HG02981 (cell line): ENCODE measurements around the gene SNRNP35.
"Not testable (repeated sequence)": the region's sequence is repeated elsewhere in the genome, so short reads cannot be mapped to it uniquely, and the experiment has no call there.

ENCODE experiments used
- ATAC-seq: cut with Tn5 transposase; IDR thresholded peaks from one replicate; pipeline ENCODE4 v1.9.1; 2021; ENCODE audit warnings: mild to moderate bottlenecking, moderate library complexity; ENCODE audit not compliant: unreplicated experiment

Gene SNRNP35, protein sequence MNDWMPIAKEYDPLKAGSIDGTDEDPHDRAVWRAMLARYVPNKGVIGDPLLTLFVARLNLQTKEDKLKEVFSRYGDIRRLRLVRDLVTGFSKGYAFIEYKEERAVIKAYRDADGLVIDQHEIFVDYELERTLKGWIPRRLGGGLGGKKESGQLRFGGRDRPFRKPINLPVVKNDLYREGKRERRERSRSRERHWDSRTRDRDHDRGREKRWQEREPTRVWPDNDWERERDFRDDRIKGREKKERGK

DNA sequence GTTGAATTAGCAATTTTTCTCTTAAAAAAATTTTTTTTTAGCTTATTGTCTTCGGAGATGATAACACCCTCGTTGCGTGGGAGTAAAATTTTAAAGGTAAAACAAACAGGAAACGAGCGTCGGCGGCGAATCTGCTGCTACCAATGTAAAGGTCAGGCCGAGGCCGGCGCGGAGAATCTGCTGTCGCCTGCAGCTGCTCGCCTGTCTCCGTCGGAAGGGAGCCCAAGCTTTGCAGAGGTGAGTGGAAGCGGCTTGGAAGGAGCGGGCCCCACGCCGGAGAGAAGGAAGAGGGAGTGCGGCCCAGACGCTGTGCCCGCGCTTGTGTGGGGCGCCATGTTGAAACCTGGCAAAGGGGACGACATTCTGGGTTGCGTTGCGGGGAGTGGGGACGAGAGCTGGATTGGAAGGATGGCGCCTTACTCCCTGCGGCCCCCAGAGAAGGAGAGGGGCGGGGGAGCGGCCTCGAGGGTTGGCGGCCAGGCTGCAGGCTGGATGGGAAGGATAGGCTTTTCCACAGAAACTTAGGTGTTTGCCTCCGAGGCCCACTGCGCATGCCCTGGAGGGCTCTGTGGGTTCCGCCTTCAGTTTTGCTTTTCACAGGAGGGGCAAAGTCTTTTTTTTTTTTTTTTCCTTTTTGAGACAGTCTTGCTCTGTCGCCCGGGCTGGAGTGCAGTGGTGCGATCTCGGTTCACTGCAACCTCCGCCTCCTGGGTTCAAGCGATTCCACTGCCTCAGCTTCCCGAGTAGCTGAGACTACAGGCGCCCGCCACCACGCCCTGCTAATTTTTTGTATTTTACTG is at the start of gene SNRNP35:
Gene SNRNP35 (plus strand): TSS at position 160 of the 800 bp plus-strand sequence. CDS start 7,402 bp downstream, outside the sequence.
- ATAC-seq: peak; percentile 57

DNA sequence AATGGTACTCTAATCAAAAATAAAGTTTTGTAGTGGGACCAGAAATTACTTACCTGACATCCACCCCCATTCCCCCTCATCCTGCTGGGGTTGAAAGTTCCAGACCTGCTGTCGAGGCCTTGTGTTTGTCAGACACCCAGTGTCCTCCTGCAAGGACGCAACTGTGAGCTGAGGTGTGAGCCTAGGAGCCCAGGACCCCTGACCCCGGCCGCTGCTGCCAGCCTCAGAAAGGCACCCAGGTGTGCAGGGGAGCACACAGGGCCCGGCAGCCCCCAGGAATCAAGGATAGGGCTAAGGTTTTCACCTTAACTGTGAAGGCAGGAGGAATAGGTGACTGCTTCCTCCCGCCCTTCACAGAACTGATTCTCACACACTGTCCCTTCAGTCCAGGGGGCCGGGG is 49.3 kb upstream of the SNRNP35 start:
- not testable (repeated sequence) for ATAC-seq

GRCh38 chr12:123409284-123410040 is 48.5 kb upstream of the SNRNP35 start:
- not testable (repeated sequence) for ATAC-seq

DNA sequence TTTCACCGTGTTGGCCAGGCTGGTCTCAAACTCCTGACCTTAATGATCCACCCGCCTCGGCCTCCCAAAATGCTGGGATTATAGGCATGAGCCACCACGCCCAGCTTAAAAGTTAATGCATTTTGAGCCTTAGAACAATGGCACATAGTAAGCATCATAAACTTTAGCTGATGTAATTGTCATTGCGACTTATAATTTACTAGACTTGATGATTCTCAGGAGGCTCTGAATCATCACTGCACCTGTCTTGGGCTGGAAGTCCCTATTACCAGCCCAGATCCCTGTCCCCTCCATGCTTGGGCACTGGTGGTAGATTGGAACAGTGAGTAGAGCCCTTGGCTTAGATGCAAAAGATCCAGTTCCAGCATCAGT is 47.9 kb upstream of the SNRNP35 start:
- no peak for ATAC-seq

DNA sequence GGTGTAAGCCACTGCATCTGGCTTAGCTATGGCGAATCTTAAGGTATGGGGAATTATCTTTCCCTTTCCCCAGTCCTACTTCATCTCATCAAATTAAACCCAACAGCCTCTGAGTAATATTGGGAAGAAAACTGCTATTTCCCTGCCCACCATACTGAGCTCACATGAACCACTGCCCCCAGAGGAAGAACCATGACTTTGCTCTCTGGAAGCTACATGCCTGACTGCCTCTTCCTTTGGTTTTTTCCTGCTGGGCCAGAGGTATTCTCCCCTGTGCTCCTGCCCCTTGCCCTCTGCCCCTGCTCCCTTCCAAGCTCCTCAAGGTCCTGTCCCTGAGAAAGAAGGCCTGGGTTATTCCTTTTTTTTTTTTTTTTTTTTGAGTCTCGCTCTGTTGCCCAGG is 36.6 kb upstream of the SNRNP35 start:
- ATAC-seq: no peak

DNA sequence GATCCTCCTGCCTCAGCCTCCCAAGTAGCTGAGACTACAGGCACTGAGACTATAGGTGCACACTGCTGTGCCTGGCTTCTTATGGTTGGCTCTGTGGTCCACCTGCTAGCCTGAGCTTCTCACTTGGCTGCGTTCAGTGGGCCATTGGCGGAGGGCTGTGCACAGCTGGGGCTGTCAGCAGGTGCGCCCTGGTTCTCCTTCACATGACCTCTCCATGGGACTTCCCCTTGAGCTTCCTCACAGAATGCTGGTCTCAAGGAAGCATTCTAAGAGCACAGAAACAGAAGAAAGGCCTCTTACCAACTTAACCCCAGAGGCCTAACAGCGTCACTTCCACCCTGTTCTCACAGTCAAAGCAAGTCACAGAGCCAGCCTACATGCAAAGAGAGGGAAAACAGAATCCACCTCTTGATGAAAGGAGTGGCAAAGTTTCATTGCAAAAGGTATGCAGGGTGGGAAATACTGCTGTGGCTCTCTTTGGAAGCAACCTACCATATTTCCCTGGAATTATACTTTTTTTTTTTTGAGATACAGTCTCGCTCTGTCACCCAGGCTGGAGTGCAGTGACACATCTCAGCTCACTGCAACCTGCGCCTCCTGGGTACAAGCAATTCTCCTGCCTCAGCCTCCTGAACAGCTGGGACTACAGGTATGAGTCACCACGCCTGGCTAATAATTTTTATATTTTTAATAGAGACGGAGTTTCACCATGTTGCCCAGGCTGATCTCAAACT is 30.7 kb upstream of the SNRNP35 start:
- ATAC-seq: peak; percentile 87

- no peak for ATAC-seq
Measured at GRCh38 chr12:123428591-123428990, 29.3 kb upstream of the SNRNP35 start.

DNA sequence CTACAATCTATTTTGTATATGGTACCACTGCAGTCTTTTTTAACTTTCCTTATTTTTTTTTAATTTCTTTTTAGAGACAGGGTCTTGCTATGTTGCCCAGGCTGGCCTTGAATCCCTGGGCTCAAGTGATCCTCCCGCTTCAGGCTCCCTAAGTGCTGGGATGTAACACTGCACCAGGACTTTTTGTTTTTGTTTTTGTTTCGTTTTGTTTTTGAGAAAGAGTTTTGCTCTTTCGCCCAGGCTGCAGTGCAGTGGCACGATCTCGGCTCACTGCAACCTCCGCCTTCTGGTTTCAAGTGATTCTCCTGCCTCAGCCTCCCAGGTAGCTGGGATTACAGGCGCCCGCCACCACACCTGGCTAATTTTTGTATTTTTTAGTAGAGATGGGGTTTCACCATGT is 28.8 kb upstream of the SNRNP35 start:
- not testable (repeated sequence) for ATAC-seq

DNA sequence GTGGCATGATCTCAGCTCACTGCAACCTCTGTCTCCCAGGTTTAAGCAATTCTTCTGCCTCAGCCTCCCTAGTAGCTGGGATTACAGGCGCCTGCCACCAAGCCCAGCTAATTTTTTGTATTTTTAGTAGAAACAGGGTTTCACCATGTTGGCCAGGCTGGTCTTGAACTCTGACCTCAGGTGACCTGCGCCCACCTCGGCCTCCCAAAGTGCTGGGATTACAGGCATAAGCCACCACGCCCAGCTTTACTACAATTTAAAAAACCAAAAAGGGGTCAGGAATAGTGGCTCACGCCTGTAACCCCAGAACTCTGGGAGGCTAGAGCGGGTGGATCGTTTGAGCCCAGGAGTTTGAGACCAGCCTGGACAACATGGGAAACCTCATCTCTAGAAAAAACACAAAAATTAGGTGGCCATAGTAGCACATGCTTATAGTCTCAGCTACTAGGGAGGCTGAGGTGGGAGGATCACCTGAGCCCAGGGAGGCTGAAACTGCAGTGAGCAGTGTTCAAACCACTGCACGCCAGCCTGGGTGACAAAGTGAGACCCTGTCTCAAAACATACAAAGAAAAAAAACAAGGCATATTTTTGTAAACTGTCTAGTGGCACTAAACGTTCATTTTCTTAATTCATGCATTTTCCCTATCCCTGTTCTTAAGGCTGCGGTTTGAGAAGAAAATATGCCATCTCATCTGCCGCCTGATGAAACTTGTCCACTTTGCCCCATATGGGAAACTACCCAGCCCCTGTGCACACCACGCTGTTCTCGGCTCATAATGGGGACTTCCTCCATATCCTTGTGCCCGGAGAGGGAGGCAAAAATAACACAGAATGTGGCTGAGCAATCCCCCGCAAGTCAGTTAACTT is 25.8 kb upstream of the SNRNP35 start:
- not testable (repeated sequence) for ATAC-seq

DNA sequence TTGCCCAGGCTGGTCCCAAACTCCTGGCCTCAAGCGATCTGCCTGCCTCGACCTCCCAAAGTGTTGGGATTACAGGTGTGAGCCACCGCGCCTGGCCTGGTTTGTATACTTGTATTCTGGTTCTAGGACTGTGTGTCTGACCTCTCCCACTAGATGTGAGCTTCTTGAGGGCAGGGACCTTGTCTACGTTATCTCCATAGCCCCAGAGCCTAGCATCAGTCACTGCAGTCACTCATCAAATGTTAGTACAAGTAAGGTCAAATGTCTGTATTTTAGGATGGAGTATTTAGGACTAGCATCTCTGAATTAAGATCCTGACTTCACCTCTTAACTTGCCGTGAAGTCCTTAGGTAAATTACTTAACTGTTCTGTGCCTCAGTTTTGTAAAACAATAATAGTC is 24.3 kb upstream of the SNRNP35 start:
- ATAC-seq: no peak

GRCh38 chr12:123435636-123436016 is 22.3 kb upstream of the SNRNP35 start:
- ATAC-seq: no peak

DNA sequence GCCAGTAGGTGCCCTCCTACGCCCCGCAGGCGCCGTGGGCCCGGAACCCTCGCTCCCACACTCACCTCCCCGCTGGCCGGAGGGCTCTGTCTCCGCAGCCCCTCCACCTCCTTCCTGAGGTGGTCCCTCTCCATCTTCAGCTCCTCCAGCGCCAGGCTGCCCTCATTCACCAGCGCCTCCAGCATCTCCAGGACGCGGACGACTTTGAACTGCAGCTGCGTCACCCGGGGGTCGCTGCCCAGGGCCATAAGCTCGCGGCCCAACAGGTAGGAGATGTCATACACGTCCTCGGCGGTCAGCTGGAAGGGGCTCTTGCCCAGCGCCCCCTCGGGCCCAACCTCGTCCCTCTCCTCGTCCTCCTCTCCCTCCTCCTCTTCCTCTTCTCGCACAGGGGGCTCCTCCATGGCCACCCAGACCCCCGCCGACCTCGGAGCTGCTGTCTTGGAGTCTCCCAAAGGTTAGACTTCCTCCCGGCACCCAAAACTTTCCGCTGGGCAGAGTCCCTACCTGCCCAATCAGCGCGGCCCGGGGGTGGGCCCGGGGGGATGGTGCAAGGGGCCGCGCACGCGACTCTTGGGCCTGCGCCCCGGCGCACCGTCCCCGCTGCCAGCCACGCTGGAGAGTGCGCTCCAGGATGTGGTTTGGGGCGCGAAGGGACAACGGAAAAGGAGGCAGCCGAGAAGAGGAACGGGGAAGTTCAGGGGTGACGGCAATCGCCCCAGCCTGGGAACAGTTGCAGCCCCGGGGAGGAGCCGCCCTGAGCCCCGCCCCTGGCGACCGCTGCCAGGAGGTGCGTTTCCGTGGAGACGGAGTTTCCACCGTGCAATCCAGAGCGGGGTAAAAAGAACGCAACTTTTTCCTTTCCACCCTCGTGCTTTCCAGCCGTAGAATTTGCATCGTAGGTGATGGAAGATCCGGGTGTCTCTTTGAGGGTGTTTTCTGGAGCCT is 21.6 kb upstream of the SNRNP35 start, which contains the start of gene RILPL2:
Gene RILPL2 (minus strand): TSS at position 668 of the 948 bp plus-strand sequence. CDS start 264 bp downstream, at position 404.
- peak; percentile 70 for ATAC-seq

DNA sequence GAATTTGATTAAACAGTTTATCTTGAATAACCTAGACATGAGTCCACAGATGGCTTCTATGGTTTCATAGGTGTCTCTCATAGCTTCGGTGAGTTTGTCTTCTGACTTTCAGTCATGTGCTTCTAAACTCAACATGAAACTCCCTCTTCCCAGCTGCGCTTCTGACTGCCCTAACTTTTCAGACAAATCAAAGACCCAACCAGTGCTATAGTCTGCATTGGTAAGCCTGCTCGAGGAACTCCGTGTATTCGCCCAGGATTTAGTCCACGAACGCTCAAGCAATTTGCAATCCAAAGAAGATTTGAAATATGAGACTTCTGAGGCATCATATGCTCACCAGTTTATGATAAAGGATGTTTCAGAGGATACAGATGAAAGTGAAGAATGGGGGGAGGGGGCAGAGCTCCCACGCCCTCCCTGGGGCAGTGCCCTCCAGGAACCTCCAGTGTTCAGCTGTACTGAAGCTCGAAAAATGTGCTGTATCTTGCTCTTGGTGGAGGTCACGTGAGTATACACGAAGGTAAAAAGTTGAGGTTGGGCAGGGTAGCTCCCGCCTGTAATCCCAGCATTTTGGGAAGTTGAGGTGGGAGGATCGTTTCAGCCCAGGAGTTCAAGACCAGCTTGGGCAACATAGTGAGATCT is 16.3 kb upstream of the SNRNP35 start:
- ATAC-seq: peak; percentile 48

DNA sequence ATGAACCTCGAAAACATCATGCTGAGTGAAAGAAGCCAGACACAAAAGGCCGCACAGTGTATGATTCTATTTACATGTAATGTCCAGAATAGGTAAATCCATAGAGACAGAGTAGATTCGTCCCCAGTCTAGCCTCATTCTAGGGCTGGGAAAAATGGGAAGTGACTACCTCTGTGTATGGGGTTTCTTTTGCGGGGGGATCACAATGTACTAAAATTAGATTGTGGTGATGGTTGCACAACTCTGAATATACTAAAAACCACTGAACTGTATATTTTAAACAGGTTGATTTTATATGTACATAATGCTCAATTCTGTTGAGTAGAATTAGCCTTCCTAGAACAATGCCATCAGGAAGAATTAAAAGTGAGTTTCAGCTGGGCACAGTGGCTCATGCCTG is 15.2 kb upstream of the SNRNP35 start:
- ATAC-seq: no peak

- ATAC-seq: no peak
Measured at GRCh38 chr12:123444092-123445026, 13.6 kb upstream of the SNRNP35 start.

GRCh38 chr12:123445388-123446332 is 12.3 kb upstream of the SNRNP35 start:
- no peak for ATAC-seq
